NCI-H2227 treated with DMSO at 0.1 percent for 48 hours (cell line): Measurements from ENCODE around the gene ENPP7.

ENCODE experiments used
- DNase-seq: peaks from one replicate; lab custom pipeline; 2025; lab: John Stamatoyannopoulos, UW

ENPP7 gene

GRCh38 chr17:79791735-79792161, 61.0 kb downstream of the ENPP7 start:
- no peak for DNase-seq
